MCF 10A (cell line): ENCODE results near the gene GPATCH1. TPM values are rescaled to one million over a fixed set of nuclear protein-coding genes. Genes with fewer than 3 reads are reported as not detected.
A peak's percentile ranks its signal among the peaks of the same experiment; 100 is the strongest.

Source experiments
- BruUV-seq: library from RNA; stranded (reverse); fragments of 400-500 nt; replicated peaks from 2 replicates; lab custom pipeline; 2021; lab: Mats Ljungman, UMichigan
- CTCF ChIA-PET: fragments of 300-600 bp; sonication (Branson Sonifier 250); formaldehyde crosslinking; extraction: SDS; loops from one replicate; lab custom pipeline; 2021; ENCODE audit warnings: antibody characterized with exemption, inconsistent platforms; lab: Yijun Ruan, JAX
- POLR2A ChIA-PET: fragments of 300-600, 350-650 bp; sonication (Branson Sonifier 250); formaldehyde crosslinking; extraction: SDS; loops from one replicate; lab custom pipeline; 2020; ENCODE audit warnings: antibody characterized with exemption, inconsistent platforms; lab: Yijun Ruan, JAX
- DNase-seq: peaks from one replicate; pipeline ENCODE4 v3.0.0-alpha.2; 2018; ENCODE audit not compliant: unreplicated experiment
- H3K27ac Mint-ChIP-seq: one replicate; pipeline ENCODE4 v1.8.0; 2022; ENCODE audit warnings: mild to moderate bottlenecking, low read depth, mixed read lengths; ENCODE audit not compliant: unreplicated experiment
- H3K27me3 Mint-ChIP-seq: one replicate; pipeline ENCODE4 v1.8.0; 2022; ENCODE audit warnings: mixed read lengths; ENCODE audit not compliant: insufficient read depth, unreplicated experiment
- H3K36me3 Mint-ChIP-seq: one replicate; pipeline ENCODE4 v1.8.0; 2022; ENCODE audit warnings: mild to moderate bottlenecking, moderate library complexity, mixed read lengths; ENCODE audit not compliant: insufficient read depth, unreplicated experiment
- H3K4me1 Mint-ChIP-seq: one replicate; pipeline ENCODE4 v1.8.0; 2022; ENCODE audit warnings: mixed read lengths; ENCODE audit not compliant: insufficient read depth, unreplicated experiment
- H3K4me3 Mint-ChIP-seq: one replicate; pipeline ENCODE4 v1.8.0; 2022; ENCODE audit warnings: mild to moderate bottlenecking, moderate library complexity, mixed read lengths; ENCODE audit not compliant: unreplicated experiment
- H3K9me3 Mint-ChIP-seq: one replicate; pipeline ENCODE4 v1.8.0; 2022; ENCODE audit warnings: mixed read lengths; ENCODE audit not compliant: unreplicated experiment
- intact Hi-C: fragments of 100-400 bp; cut with micrococcal nuclease; formaldehyde crosslinking; loops from 2 replicates; pipeline ENCODE4 v1.14.1; 2022
- total RNA-seq: library from RNA; stranded (reverse); gene quantifications from 2 replicates; pipeline ENCODE4 v1.2.3, GENCODE V29; 2022
- TF ChIP-seq, protein P1 (sequence below): fragments of 200-600 bp; IDR thresholded peaks from one replicate; pipeline ENCODE4 v1.8.0; 2022; ENCODE audit warnings: antibody characterized with exemption, mild to moderate bottlenecking; ENCODE audit not compliant: unreplicated experiment

GPATCH1 gene
- total RNA-seq, 1 experiment from 2014 or later: 5.1 TPM

DNA sequence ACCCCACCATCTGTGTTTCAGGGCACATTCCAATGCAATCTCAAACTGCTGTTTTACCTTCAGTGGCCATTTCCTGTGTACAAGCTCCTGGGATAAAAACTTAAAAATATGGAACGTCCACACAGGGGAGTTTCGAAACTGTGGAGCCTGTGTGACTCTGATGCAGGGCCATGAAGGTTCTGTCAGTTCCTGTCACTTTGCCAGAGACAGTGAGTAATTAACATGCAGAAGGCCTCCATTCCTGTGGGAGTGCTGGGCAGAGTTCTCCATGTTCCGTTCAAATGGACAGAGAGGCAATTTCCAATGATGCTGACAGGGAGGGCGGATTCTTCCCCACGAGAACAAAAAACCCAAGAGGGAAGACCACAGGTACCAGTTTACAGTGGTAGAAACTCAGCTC lies 75.4 kb downstream of the GPATCH1 start:
- ChIA-PET POLR2A (interaction anchor here (1.0 to 1.2 kb wide), 2 partner anchors 11 to 21 kb away, joined by 3 read pairs; no protein-coding TSS in a partner anchor), CTCF (interaction anchor here (0.6 to 2.4 kb wide), 7 partner anchors 12 to 80 kb away, joined by 3 to 11 read pairs (median 5); no protein-coding TSS in a partner anchor)
- Mint-ChIP-seq H3K27ac (no peak overlapping the region), H3K36me3 (no peaks in the 10 kb centered on the region), H3K4me1 (no peaks in the 10 kb centered on the region), H3K9me3 (no peaks in the 10 kb centered on the region), H3K4me3 (no peak overlapping the region), H3K27me3 (no peaks in the 10 kb centered on the region)
- no TSS peak for BruUV-seq
- peak; percentile 80 for DNase-seq
- TF ChIP-seq, protein P1, sequence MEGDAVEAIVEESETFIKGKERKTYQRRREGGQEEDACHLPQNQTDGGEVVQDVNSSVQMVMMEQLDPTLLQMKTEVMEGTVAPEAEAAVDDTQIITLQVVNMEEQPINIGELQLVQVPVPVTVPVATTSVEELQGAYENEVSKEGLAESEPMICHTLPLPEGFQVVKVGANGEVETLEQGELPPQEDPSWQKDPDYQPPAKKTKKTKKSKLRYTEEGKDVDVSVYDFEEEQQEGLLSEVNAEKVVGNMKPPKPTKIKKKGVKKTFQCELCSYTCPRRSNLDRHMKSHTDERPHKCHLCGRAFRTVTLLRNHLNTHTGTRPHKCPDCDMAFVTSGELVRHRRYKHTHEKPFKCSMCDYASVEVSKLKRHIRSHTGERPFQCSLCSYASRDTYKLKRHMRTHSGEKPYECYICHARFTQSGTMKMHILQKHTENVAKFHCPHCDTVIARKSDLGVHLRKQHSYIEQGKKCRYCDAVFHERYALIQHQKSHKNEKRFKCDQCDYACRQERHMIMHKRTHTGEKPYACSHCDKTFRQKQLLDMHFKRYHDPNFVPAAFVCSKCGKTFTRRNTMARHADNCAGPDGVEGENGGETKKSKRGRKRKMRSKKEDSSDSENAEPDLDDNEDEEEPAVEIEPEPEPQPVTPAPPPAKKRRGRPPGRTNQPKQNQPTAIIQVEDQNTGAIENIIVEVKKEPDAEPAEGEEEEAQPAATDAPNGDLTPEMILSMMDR: no peak
- intact Hi-C loops: no loop called here

DNA sequence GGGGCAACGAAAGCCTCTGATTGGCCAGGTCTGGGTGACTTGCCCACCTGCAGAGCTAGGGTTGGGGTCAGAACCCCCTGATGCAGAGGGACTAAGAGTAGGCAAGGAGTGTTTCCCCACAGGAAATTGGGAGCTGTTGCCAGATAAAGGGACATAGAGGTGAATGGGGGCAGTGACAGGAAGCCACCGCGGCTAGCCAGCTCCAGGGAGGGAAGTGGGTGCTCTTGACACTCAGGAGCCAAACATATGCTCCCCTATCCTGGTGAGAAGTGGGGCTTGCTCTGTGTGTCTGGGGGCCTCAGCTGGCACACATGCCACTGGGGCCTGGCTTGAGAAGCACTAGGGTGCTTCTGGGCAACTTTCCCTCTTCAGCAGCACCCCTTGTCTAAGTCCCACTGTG lies 76.9 kb downstream of the GPATCH1 start:
- H3K27me3 Mint-ChIP-seq: no peaks in the 10 kb centered on the region
- BruUV-seq: no TSS peak
- no peak overlapping the region for H3K4me3 Mint-ChIP-seq
- ChIA-PET CTCF (interaction anchor here (0.5 to 4.4 kb wide), 4 partner anchors 13 to 28 kb away, joined by 4 to 19 read pairs (median 8); no protein-coding TSS in a partner anchor), POLR2A (no interaction called here)
- no peaks in the 10 kb centered on the region for H3K36me3 Mint-ChIP-seq
- no peak for DNase-seq
- TF ChIP-seq, protein P1: no peak
- intact Hi-C loops: no loop called here
- H3K9me3 Mint-ChIP-seq: no peaks in the 10 kb centered on the region
- no peak overlapping the region for H3K27ac Mint-ChIP-seq
- no peaks in the 10 kb centered on the region for H3K4me1 Mint-ChIP-seq

DNA sequence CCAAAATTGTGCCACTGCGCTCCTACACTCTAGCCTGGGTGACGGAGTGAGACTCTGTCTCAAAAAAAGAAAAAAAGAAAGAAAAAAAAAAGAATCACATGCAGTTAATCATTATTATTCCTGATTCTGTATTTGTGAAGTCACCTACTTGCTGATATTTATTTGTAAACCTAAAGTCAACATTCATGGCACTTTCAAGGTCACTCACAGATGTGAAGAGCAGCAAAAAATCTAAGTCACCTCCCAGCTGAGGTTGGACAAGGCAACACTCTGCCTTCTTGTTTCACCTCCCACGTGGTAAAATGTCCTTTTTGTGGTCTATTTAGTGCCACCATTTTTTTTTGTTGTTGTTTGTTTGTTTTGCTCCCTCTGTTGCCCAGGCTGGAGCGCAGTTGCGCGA lies 77.4 kb downstream of the GPATCH1 start:
- intact Hi-C loops: no loop called here
- Mint-ChIP-seq H3K9me3 (no peaks in the 10 kb centered on the region), H3K4me3 (no peak overlapping the region), H3K4me1 (no peaks in the 10 kb centered on the region), H3K36me3 (no peaks in the 10 kb centered on the region), H3K27me3 (no peaks in the 10 kb centered on the region), H3K27ac (no peak overlapping the region)
- no TSS peak for BruUV-seq
- POLR2A ChIA-PET: interaction anchor here (0.7 to 2.5 kb wide), 3 partner anchors 18 to 639 kb away, joined by 5 to 13 read pairs (median 5); no protein-coding TSS in a partner anchor
- CTCF ChIA-PET: interaction anchor here (0.5 to 4.4 kb wide), 4 partner anchors 14 to 1063 kb away, joined by 3 to 19 read pairs (median 5); no protein-coding TSS in a partner anchor
- TF ChIP-seq, protein P1: no peak
- DNase-seq: no peak

DNA sequence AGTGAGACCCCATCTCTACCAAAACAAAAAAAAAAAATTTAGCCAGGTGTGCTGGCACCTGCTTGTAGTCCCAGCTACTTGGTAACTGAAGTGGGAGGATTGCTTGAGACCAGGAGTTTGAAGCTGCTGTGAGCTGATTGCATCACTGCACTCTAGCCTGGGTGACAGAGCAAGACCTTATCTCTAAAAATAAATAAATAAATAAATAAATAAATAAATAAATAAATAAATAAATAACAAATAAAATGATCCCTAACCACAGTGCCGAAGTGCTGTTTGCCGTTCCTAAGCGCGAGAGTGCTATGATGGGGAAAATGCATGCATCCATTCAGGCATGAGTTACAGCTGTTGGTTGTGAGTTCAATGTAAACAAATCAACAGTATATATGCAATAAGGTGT lies 78.2 kb downstream of the GPATCH1 start:
- CTCF ChIA-PET: interaction anchor here (4.4 kb wide), 1 partner anchor 15 kb away, joined by 19 read pairs; no protein-coding TSS in a partner anchor
- BruUV-seq: no TSS peak
- intact Hi-C loops: no loop called here
- Mint-ChIP-seq H3K4me1 (no peaks in the 10 kb centered on the region), H3K36me3 (no peaks in the 10 kb centered on the region), H3K27ac (no peak overlapping the region), H3K4me3 (no peak overlapping the region), H3K9me3 (no peaks in the 10 kb centered on the region), H3K27me3 (no peaks in the 10 kb centered on the region)
- TF ChIP-seq, protein P1: no peak
- DNase-seq: no peak
- POLR2A ChIA-PET: interaction anchor here (0.7 to 2.5 kb wide), 2 partner anchors 17 to 638 kb away, joined by 5 to 13 read pairs; no protein-coding TSS in a partner anchor
